LNCAP (cell line): Measurements from ENCODE around the gene SMAGP.

Experiments used
- TF ChIP-seq, protein P1 (sequence below): fragments of 450-650 bp; IDR thresholded peaks from 2 replicates; pipeline ENCODE4 v1.5.1; 2017; ENCODE audit warnings: mild to moderate bottlenecking

Gene SMAGP

DNA sequence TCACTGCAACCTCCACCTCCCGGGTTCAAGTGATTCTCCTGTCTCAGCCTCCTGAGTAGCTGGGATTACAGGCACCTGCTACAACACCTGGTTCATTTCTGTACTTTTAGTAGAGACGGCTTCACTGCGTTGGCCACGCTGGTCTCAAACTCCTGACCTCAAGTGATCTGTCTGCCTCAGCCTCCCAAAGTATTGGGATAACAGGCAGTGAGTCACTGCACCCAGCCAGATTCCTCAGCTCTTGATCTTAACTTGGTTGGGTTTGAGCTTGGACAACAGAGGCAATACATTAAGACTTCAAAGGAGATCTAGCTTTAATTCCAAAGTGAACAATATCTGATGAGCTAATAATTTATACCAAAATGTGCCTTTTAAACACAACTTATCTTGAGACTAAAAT is 25.9 kb downstream of the SMAGP start:
- TF ChIP-seq, protein P1, sequence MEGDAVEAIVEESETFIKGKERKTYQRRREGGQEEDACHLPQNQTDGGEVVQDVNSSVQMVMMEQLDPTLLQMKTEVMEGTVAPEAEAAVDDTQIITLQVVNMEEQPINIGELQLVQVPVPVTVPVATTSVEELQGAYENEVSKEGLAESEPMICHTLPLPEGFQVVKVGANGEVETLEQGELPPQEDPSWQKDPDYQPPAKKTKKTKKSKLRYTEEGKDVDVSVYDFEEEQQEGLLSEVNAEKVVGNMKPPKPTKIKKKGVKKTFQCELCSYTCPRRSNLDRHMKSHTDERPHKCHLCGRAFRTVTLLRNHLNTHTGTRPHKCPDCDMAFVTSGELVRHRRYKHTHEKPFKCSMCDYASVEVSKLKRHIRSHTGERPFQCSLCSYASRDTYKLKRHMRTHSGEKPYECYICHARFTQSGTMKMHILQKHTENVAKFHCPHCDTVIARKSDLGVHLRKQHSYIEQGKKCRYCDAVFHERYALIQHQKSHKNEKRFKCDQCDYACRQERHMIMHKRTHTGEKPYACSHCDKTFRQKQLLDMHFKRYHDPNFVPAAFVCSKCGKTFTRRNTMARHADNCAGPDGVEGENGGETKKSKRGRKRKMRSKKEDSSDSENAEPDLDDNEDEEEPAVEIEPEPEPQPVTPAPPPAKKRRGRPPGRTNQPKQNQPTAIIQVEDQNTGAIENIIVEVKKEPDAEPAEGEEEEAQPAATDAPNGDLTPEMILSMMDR, result no peak

DNA sequence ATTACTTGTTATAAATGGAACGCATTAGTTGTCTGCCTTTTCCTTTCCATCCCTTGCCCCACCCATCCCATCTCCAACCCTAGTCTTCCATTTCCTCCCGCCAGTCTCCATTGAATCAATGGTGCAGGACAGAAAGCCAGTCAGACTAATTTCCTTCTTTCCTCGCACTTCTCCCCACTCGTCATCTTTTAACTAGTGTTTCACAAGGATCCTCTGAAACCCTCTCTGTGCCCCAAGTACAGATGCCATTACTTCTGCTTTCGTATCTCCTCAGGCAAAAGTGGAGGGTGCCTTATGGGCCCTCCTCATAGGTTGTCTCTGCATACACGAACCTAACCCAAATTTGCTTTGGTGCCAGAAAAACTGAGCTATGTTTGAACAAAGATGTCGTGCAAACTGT is 27.3 kb downstream of the SMAGP start:
- TF ChIP-seq, protein P1, result no peak

DNA sequence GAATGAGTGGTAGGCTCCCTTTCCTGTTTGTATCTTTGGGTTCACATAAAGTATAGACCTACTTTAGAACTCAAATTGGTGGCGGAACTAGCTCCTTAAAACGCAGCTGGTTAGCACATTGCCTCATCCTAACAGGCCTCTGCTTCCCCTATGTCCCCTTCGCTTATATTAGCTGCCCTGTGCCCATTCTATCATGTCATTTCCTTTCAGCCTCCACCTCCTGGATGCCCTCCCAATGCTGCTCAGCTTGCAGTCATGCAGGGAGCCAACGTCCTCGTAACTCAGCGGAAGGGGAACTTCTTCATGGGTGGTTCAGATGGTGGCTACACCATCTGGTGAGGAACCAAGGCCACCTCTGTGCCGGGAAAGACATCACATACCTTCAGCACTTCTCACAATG is 28.1 kb downstream of the SMAGP start:
- TF ChIP-seq, protein P1, result no peak

DNA sequence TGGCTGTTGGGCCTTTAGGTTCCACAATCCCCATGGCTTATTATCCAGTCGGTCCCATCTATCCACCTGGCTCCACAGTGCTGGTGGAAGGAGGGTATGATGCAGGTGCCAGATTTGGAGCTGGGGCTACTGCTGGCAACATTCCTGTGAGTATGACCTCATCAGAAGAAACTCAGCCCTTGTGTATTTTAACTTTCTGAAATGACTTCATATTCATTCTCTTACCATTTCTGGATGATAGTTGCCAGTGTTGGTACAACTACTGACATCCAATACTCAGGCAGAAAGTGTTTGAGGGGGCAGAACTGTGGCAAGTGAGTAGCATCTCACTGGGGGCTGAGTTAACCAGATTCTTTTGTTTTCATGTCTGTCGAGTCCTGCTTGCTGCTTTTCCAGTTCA is 29.2 kb downstream of the SMAGP start:
- TF ChIP-seq, protein P1, result no peak

DNA sequence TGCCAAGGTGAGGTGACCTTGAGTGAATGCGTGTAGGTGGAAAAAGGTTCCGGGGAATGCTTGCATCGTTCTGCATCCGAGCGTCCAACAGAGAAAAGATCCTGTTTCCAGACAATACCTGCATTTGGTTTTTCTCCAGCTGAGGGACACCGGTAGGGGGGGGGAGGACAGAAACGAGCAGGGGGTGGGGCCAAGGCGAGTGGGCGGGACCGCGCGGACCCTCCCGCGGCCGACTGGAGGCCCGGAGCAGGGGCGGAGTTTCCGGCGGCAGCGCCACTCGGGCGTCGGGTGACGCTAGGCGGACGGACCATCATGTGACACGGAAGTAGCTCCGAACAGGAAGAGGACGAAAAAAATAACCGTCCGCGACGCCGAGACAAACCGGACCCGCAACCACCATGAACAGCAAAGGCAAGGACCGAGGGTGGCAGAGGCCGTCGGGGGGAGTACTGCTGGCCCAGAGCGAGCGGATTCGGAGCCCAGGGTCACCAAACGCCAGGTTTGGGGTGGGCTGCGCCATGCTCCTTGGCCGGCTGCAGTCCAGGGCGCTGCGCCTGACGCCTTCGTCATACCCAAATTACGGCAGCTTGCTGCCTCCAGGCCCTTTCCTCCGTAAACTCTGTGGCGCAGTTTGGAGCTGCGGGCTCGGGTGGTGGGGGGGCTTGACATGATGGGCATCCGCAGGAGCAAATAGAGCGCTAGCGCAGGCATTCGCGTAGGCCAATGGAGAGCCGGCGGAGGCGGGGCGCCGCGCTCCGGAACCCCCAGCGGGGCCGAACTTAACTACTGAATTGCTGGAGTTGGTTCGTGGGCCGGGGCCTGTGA is 31.5 kb downstream of the SMAGP start, which contains the start of gene DAZAP2:
DAZAP2 (plus strand) TSS at position 317 of the 825 bp plus-strand sequence; CDS start at position 399, 82 bp downstream.
- TF ChIP-seq, protein P1, result peak; percentile 9; the same call in 1 of the 2 replicates

DNA sequence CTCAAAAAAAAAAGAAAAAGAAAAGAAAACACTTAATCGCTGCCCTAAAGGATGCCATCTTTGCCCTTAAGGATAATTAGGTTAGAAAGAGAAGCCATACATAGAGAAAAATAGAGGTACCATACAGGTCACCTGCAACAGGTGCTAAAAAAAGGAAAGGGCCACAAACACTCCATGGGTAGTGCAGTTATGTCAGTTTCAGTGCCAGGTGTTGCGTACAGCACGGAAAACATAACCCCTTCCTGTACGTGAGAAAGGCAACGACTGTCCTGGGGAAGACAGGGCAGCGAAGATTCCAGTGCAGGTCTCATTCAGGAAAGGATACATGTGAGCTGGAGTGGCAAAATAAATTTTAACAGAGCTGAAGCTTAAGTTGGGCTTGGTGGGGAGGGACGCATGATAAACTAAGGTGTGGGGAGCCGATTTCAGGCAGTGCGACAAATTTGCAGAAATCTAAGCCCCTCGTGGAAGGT is 32.1 kb downstream of the SMAGP start:
- TF ChIP-seq, protein P1, result no peak

DNA sequence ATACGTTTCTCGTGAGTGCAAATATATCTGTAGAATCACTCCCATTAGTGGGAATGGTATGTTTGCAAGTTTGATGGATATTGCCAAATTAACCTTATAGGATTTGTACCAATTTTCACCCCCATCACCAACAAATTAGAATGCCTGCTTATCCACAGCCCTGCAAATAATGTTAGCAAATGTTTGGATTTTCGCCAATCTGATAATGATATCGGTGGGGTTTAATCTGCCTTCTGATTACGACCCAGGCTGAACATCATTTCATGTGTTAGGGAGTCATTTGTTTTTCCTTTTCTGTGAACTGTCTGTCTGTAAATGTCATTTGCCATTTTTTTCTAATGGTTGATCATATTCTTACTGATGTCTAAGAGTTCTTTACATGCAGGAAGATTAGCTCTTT is 35.7 kb downstream of the SMAGP start:
- TF ChIP-seq, protein P1, result no peak
